ENCODE measurements around the gene ATXN2. TPM values are rescaled to one million over a fixed set of nuclear protein-coding genes. Genes with fewer than 3 reads are reported as not detected.
A peak's percentile ranks its signal among the peaks of the same experiment; 100 is the strongest.
"Not testable (repeated sequence)": the region's sequence is repeated elsewhere in the genome, so short reads cannot be mapped to it uniquely, and the experiment has no call there.

ATXN2 gene
- total RNA-seq, 2 experiments from 2014 or later: 36.8 to 37.8 TPM

DNA sequence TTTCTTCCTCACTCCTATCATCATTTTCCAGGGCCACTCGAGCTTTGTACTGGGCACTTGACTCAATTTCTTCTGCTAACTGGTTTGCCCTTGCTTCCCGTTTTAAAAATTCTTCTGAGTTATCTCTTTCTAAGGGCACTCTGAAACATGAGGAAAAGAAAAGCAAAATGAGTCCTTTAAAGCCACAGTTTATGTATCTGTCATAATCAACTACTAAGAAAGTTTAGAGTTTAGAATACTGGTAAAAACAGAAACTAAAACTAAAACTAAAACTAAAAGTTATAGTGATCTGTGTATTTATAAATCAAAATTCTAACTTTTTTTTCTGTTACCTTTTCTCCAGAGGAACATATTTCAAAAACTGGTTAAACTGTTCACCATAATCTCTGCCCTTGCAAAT lies 79.2 kb downstream of the ATXN2 start:
- POLR2A ChIA-PET: no interaction called here
- ATAC-seq: no peak
- H3K4me1 Mint-ChIP-seq (ENCODE audit: low read depth): peaks cover 3% of the 10 kb centered on the region

GRCh38 chr12:111519083-111519482 lies 80.0 kb downstream of the ATXN2 start:
- peaks cover 4% of the 10 kb centered on the region for H3K36me3 Mint-ChIP-seq (ENCODE audit: low read depth)
- ChIA-PET POLR2A (no interaction called here), CTCF (interaction anchor here (0.9 to 2.0 kb wide), 4 partner anchors 9 to 67 kb away, joined by 3 to 9 read pairs (median 5); no protein-coding TSS in a partner anchor)
- DNase-seq (no peak), ATAC-seq (no peak)
- no peak overlapping the region for H3K4me3 Mint-ChIP-seq
- no peaks in the 10 kb centered on the region for H3K9me3 Mint-ChIP-seq (ENCODE audit: insufficient read depth)
- H3K27me3 Mint-ChIP-seq (ENCODE audit: low read depth): no peaks in the 10 kb centered on the region
- peaks cover 3% of the 10 kb centered on the region for H3K4me1 Mint-ChIP-seq (ENCODE audit: low read depth)
- H3K27ac Mint-ChIP-seq: no peak overlapping the region

More for the DNA sequence above, 79.2 kb downstream of the ATXN2 start:
- Mint-ChIP-seq H3K27ac (peak overlapping the region; percentile 5), H3K27me3 (ENCODE audit: low read depth) (no peaks in the 10 kb centered on the region), H3K9me3 (ENCODE audit: insufficient read depth) (no peaks in the 10 kb centered on the region), H3K36me3 (ENCODE audit: low read depth) (peaks cover 8% of the 10 kb centered on the region), H3K4me3 (no peak overlapping the region)
- DNase-seq: no peak
- CTCF ChIA-PET: interaction anchor here (0.9 to 1.8 kb wide), 4 partner anchors 10 to 68 kb away, joined by 3 to 9 read pairs (median 4); no protein-coding TSS in a partner anchor

DNA sequence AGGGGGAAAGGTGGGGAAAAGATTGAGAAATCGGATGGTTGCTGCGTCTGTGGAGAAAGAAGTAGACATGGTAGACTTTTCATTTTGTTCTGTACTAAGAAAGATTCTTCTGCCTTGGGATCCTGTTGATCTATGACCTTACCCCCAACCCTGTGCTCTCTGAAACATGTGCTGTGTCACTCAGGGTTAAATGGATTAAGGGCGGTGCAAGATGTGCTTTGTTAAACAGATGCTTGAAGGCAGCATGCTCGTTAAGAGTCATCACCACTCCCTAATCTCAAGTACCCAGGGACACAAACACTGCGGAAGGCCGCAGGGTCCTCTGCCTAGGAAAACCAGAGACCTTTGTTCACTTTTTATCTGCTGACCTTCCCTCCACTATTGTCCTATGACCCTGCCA lies 91.4 kb downstream of the ATXN2 start:
- not testable (repeated sequence) for DNase-seq; H3K27ac Mint-ChIP-seq; H3K4me3 Mint-ChIP-seq; ATAC-seq; H3K9me3 Mint-ChIP-seq (ENCODE audit: insufficient read depth); H3K27me3 Mint-ChIP-seq (ENCODE audit: low read depth)
- ChIA-PET CTCF (interaction anchor here (1.0 to 1.7 kb wide), 2 partner anchors 20 to 103 kb away, joined by 3 to 6 read pairs; no protein-coding TSS in a partner anchor), POLR2A (interaction anchor here (0.6 kb wide), 1 partner anchor 73 kb away, joined by 4 read pairs; no protein-coding TSS in a partner anchor)
- Mint-ChIP-seq H3K4me1 (ENCODE audit: low read depth) (peaks cover 14% of the 10 kb centered on the region), H3K36me3 (ENCODE audit: low read depth) (peaks cover 45% of the 10 kb centered on the region)

- CTCF ChIA-PET; ATAC-seq; H3K9me3 Mint-ChIP-seq (ENCODE audit: insufficient read depth); POLR2A ChIA-PET; H3K4me3 Mint-ChIP-seq; DNase-seq; H3K27me3 Mint-ChIP-seq (ENCODE audit: low read depth); H3K27ac Mint-ChIP-seq: not testable (repeated sequence)
- peaks cover 14% of the 10 kb centered on the region for H3K4me1 Mint-ChIP-seq (ENCODE audit: low read depth)
- peaks cover 45% of the 10 kb centered on the region for H3K36me3 Mint-ChIP-seq (ENCODE audit: low read depth)
These were observed 91.9 kb downstream of the ATXN2 start for GRCh38 chr12:111507258-111507657.

DNA sequence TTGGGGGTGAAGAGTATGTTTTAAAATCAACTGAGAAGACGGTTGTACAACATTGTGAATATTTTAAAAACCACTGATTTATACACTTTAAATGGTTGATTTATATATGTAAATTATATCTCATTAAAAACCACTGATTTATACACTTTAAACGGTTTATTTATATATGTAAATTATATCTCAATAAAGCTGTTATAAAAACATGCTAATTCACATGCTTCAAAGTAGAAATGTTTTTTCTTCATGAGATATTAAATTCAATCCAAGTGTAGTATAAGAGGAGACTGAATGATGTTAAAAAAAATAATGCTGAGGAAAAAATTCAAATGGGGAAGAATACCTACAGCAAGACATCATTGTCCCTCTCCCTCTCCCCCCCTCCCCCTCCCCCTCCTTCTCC lies 92.9 kb downstream of the ATXN2 start:
- ATAC-seq (no peak), DNase-seq (no peak)
- ChIA-PET CTCF (interaction anchor here (0.7 to 1.4 kb wide), 3 partner anchors 23 to 109 kb away, joined by 3 to 6 read pairs (median 3); no protein-coding TSS in a partner anchor), POLR2A (no interaction called here)
- no peaks in the 10 kb centered on the region for H3K27me3 Mint-ChIP-seq (ENCODE audit: low read depth)
- H3K27ac Mint-ChIP-seq: no peak overlapping the region
- H3K9me3 Mint-ChIP-seq (ENCODE audit: insufficient read depth): no peaks in the 10 kb centered on the region
- H3K4me3 Mint-ChIP-seq: no peak overlapping the region
- H3K4me1 Mint-ChIP-seq (ENCODE audit: low read depth): peaks cover 14% of the 10 kb centered on the region
- H3K36me3 Mint-ChIP-seq (ENCODE audit: low read depth): peaks cover 37% of the 10 kb centered on the region

DNA sequence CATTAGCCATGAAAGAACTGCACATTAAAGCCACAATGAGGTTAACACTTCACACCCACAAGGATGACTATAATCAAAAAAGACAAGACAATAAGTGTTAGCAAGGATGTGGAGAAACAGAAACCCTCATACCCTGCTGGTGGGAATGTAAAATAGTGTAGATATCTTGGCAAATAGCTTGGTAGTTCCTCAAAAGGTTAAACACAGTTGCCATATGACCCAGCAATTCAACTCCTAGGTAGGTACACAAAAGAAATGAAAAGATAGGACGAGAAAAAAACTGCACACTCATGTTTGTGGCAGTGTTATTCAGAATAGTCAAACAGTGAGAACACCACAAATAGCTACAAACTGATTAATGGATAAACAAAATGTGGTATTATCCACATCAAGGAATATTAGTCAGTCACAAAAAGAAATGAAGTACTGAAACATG lies 93.5 kb downstream of the ATXN2 start:
- ChIA-PET POLR2A (no interaction called here), CTCF (interaction anchor here (0.7 to 1.4 kb wide), 3 partner anchors 24 to 108 kb away, joined by 3 to 6 read pairs (median 3); no protein-coding TSS in a partner anchor)
- Mint-ChIP-seq H3K36me3 (ENCODE audit: low read depth) (peaks cover 32% of the 10 kb centered on the region), H3K9me3 (ENCODE audit: insufficient read depth) (no peaks in the 10 kb centered on the region), H3K27me3 (ENCODE audit: low read depth) (no peaks in the 10 kb centered on the region), H3K27ac (peak overlapping the region; percentile 69), H3K4me1 (ENCODE audit: low read depth) (peaks cover 14% of the 10 kb centered on the region), H3K4me3 (no peak overlapping the region)
- ATAC-seq (peak; percentile 83), DNase-seq (peak; percentile 45)

DNA sequence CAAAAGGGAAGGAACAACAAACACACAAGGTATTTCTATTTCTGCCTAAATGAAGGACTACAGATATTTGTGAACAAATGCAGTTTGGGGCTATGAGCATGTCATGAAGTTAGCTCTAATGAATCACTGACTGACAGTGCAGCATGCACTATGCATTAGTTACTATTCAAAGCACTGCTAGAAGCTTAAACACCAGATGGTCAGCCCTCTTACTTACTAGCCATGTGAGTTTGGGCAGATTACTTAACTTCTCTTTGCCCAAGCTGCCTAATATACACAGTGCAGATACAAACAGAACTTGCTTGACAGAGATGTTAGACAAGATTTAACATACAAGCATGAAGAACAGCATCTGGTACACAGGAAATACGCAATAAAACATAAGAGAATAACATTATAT lies 96.0 kb downstream of the ATXN2 start:
- CTCF ChIA-PET: interaction anchor here (1.5 to 2.3 kb wide), 2 partner anchors 25 to 52 kb away, joined by 5 to 7 read pairs; no protein-coding TSS in a partner anchor
- POLR2A ChIA-PET: no interaction called here
- no peak for DNase-seq
- ATAC-seq: no peak
- peaks cover 14% of the 10 kb centered on the region for H3K4me1 Mint-ChIP-seq (ENCODE audit: low read depth)
- no peak overlapping the region for H3K27ac Mint-ChIP-seq
- H3K27me3 Mint-ChIP-seq (ENCODE audit: low read depth): no peaks in the 10 kb centered on the region
- H3K36me3 Mint-ChIP-seq (ENCODE audit: low read depth): peaks cover 33% of the 10 kb centered on the region
- no peaks in the 10 kb centered on the region for H3K9me3 Mint-ChIP-seq (ENCODE audit: insufficient read depth)
- no peak overlapping the region for H3K4me3 Mint-ChIP-seq

GRCh38 chr12:111494676-111495075 lies 104.4 kb downstream of the ATXN2 start:
- H3K36me3 Mint-ChIP-seq (ENCODE audit: low read depth): peaks cover 19% of the 10 kb centered on the region
- no peak overlapping the region for H3K27ac Mint-ChIP-seq
- DNase-seq (no peak), ATAC-seq (no peak)
- no peaks in the 10 kb centered on the region for H3K4me1 Mint-ChIP-seq (ENCODE audit: low read depth)
- H3K9me3 Mint-ChIP-seq (ENCODE audit: insufficient read depth): no peaks in the 10 kb centered on the region
- no peaks in the 10 kb centered on the region for H3K27me3 Mint-ChIP-seq (ENCODE audit: low read depth)
- H3K4me3 Mint-ChIP-seq: no peak overlapping the region
- POLR2A ChIA-PET: interaction anchor here (0.7 kb wide), 1 partner anchor 17 kb away, joined by 3 read pairs; no protein-coding TSS in a partner anchor
- CTCF ChIA-PET: no interaction called here

- ATAC-seq; H3K4me3 Mint-ChIP-seq; H3K9me3 Mint-ChIP-seq (ENCODE audit: insufficient read depth); H3K4me1 Mint-ChIP-seq (ENCODE audit: low read depth); POLR2A ChIA-PET; DNase-seq; CTCF ChIA-PET; H3K27me3 Mint-ChIP-seq (ENCODE audit: low read depth); H3K27ac Mint-ChIP-seq: not testable (repeated sequence)
- peaks cover 19% of the 10 kb centered on the region for H3K36me3 Mint-ChIP-seq (ENCODE audit: low read depth)
These were observed 106.1 kb downstream of the ATXN2 start for GRCh38 chr12:111492979-111493378.

DNA sequence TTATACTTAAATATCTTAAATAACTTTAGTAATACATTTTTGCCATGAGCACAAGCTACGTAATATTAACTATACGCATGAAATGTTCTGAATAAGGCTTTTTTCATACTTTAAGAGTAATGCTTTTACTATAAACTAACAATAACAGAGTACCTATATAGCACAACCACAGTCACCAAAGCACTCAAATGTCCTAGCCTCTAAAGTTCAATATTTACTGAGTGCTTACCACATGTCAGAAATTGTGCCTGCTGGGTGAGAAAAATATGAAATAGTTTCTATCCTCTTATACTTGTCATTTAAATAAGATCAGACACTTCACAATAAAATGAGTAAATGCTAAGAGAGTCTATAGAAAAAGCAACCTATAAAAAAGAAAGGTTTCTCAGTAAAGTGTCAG lies 110.3 kb downstream of the ATXN2 start:
- Mint-ChIP-seq H3K27me3 (ENCODE audit: low read depth) (no peaks in the 10 kb centered on the region), H3K27ac (no peak overlapping the region)

DNA sequence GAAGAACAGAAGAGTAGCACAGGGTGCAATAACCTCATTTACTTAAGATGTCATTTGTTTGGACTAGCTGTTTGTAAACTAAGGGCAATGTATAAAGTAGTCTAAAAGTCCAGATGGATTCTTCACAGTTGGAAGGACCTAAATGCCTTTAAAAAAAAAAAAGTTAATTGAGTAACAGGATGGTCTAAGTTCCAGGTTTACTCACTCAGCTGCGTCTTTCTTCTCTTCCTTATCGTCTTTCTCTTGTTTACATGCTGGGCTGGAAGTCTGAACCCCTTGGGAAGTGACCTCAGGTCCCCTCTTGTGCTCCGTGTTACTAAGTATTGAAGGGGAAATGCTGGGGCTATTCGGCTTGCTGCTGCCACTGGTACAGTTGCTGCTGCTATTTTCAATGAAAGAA lies 110.8 kb downstream of the ATXN2 start:
- Mint-ChIP-seq H3K9me3 (ENCODE audit: insufficient read depth) (no peaks in the 10 kb centered on the region), H3K4me3 (no peak overlapping the region), H3K36me3 (ENCODE audit: low read depth) (peaks cover 26% of the 10 kb centered on the region), H3K27ac (no peak overlapping the region), H3K27me3 (ENCODE audit: low read depth) (no peaks in the 10 kb centered on the region), H3K4me1 (ENCODE audit: low read depth) (no peaks in the 10 kb centered on the region)
- DNase-seq (no peak), ATAC-seq (no peak)
- ChIA-PET POLR2A (interaction anchor here (0.6 kb wide), 1 partner anchor 1000 kb away, joined by 3 read pairs; no protein-coding TSS in a partner anchor), CTCF (interaction anchor here (0.6 to 1.0 kb wide), 3 partner anchors 9 to 87 kb away, joined by 3 to 4 read pairs (median 3); no protein-coding TSS in a partner anchor)

More for the DNA sequence above, 110.3 kb downstream of the ATXN2 start:
- ATAC-seq: no peak
- Mint-ChIP-seq H3K36me3 (ENCODE audit: low read depth) (peaks cover 23% of the 10 kb centered on the region), H3K9me3 (ENCODE audit: insufficient read depth) (no peaks in the 10 kb centered on the region), H3K4me1 (ENCODE audit: low read depth) (no peaks in the 10 kb centered on the region), H3K4me3 (no peak overlapping the region)
- no peak for DNase-seq
- ChIA-PET POLR2A (no interaction called here), CTCF (interaction anchor here (0.6 kb wide), 1 partner anchor 10 kb away, joined by 4 read pairs; no protein-coding TSS in a partner anchor)

DNA sequence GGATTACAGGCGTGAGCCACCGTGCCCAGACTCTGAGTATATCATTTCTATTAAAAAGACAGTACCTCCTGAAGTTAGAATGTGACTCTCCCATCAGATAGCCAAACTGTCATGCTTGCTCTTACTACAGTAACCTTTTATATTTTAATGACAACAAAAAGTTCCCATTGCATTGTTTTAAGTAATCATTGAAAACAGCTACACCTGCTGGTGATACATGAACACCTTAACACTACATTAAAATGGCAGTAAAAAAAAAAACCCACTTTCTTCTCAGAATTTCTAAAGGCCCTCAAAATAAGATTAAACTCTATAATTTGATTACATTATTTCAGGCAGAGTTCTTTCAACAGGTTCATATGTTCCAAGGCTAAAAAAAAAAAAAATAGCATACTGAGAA lies 116.7 kb downstream of the ATXN2 start:
- POLR2A ChIA-PET: no interaction called here
- no peaks in the 10 kb centered on the region for H3K9me3 Mint-ChIP-seq (ENCODE audit: insufficient read depth)

More for the DNA sequence above, 116.7 kb downstream of the ATXN2 start:
- ATAC-seq: no peak
- no peak overlapping the region for H3K27ac Mint-ChIP-seq
- no peak for DNase-seq
- CTCF ChIA-PET: interaction anchor here (0.7 to 7.8 kb wide), 13 partner anchors 8 to 330 kb away, joined by 3 to 41 read pairs (median 3); no protein-coding TSS in a partner anchor
- no peaks in the 10 kb centered on the region for H3K27me3 Mint-ChIP-seq (ENCODE audit: low read depth)
- peaks cover 4% of the 10 kb centered on the region for H3K4me1 Mint-ChIP-seq (ENCODE audit: low read depth)
- H3K4me3 Mint-ChIP-seq: no peak overlapping the region
- peaks cover 28% of the 10 kb centered on the region for H3K36me3 Mint-ChIP-seq (ENCODE audit: low read depth)

Measured in activated CD8-positive, alpha-beta T cell treated with anti-CD3 and anti-CD28 coated beads, Interleukin-2, amount 10 ng/mL, durations not matched to agents 7 days and 5 days (primary cell).